HG02759 (cell line): Measurements from ENCODE around the gene FCRL6.

Experiments
- ATAC-seq: cut with Tn5 transposase; IDR thresholded peaks from one replicate; pipeline ENCODE4 v1.9.1; 2021; ENCODE audit warnings: mild to moderate bottlenecking, moderate library complexity; ENCODE audit not compliant: unreplicated experiment

FCRL6 gene

DNA sequence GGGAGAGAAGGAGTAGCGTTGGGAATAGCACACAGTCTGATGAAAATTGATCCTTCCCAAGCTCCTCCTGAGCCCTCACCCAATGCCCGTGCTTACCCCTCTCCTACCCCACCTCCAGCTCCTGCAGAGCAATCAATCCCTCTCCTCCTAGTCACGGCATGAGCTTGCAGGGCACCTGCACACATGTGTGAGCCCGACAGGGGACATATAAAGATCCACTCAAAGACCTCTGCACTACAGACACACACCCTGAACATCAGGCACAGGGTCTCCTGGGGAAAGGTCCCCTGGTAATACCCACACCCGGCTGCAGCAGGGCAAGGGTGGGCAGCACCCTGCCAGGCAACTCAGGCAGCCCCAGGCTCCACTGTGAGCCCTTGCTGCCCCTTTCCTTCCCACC, 59.9 kb downstream of the FCRL6 start:
- ATAC-seq = no peak

DNA sequence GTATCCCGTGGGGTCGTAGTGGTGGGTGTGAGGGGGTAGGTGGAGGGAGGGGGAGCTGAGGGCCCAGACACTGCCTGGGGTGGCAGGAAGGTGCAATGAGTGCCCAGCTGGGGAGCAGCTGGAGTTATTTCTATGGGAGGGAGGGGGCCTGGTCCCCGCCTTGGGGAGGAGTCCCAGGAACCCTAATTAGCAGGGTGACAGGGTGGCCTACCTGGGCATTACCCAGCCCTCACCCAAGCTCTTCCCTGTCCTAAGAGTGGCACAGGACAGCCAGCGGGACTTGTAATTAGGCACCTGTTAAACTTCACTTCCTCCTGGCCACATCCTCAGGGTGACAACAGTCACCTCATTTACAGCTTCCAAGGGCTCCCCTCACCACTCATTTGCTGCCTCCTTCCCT, 60.4 kb downstream of the FCRL6 start, which contains the start of gene VSIG8:
TSS of gene VSIG8 (minus strand) at position 101 of the 400 bp plus-strand sequence. CDS start 136 bp downstream, outside the sequence.
- ATAC-seq = no peak

GRCh38 chr1:159864262-159864661, 62.1 kb downstream of the FCRL6 start:
- ATAC-seq = no peak
